Measurements from ENCODE around the gene DNM3. TPM values are rescaled to one million over a fixed set of nuclear protein-coding genes. Genes with fewer than 3 reads are reported as not detected.

The DNM3 gene
- total and polyA plus RNA-seq, 9 of the 15 experiments (the other 6 are each of a cell fraction or from before 2014, with no cell fraction given) = 0.08 to 0.36 (median 0.22) TPM; not detected in 1

DNA sequence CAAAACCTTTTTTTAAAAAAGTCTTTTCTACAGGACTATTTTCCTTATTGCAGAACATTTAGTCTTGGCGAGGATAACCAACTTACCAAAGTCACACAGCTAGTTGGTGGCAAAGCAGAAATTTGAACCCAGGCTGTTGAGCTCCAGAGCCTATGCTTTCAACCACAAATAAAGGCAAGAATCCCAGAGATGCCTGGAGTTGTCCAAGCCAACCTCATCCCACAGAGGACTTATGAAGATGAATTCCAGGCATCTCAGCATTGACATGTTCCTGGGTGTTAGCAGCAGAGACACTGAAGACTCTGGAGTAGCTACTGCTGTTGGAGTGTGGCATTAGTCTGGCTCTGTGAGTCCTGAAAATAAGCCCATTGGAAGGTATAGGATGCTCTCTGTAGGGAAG is 291.5 kb downstream of the DNM3 start (continued):
- TF ChIP-seq CTCF (IDR thresholded peaks at IDR 0.05 in 2 of 3, conservative IDR thresholded peaks at IDR 0.05 in 1 of 3; ENCODE audit: insufficient read depth in 2 of 3, low read depth in 1 of 3, low read length in 3 of 3) (no peak), FIP1L1 (IDR thresholded peaks at IDR 0.05; ENCODE audit: low read depth, low read length, poor library complexity, severe bottlenecking) (no peak), GABPA (tag; conservative IDR thresholded peaks at IDR 0.05; ENCODE audit: low read depth) (no peak)

DNA sequence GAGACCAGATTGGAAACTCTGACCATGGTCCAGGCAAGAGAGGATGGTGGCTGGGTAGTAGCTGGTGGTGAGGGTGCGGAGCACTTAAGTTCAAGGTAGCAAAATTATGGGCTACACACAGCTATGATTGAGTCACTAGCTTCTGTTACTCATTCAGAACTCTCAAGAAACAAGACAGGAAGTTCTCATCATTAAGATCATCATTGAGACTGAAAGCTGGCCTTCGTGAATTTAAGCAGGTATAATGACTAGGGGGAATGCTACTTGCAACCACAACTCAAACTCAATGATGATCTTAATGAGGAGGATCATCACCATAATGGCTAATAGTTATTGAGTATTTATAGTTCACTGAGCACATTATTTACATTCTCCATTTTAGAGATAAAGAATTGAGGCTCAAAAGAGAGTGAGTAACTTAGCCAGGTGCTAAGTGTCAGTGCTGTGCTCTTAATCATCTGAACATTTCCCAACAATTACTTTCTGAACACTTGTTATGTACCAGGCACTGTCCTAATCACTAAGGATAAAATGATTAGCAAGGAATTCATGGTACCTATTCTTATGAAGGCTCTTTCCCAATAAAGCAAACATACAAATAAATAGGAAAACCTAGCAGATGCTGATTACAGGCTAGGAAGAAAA is 292.9 kb downstream of the DNM3 start:
- in situ Hi-C loops (cut with MboI) (no loop called here), intact Hi-C loops (cut with micrococcal nuclease) (no loop called here)
- ATAC-seq (no peak), DNase-seq (ENCODE audit: extremely low read depth in 1 of 4, low spot score in 3 of 4) (no peak), FAIRE-seq (no peak)
- H3K9ac ChIP-seq (ENCODE audit: insufficient read depth in 1 of 2, low read depth in 2 of 2, low read length in 2 of 2) = no peak overlapping the region
- no peaks in the 10 kb centered on the region for H3K36me3 ChIP-seq (ENCODE audit: control insufficient read depth, insufficient read depth, low read length)
- H3K9me3 ChIP-seq (replicated peaks; ENCODE audit: control insufficient read depth, insufficient read depth, low read depth, low read length) = no peaks in the 10 kb centered on the region
- no peak overlapping the region for H3K27ac ChIP-seq (ENCODE audit: extremely low read depth, low read depth, low read length)
- H3K79me2 ChIP-seq (ENCODE audit: control insufficient read depth, insufficient read depth, low read length) = no peaks in the 10 kb centered on the region
- no peak overlapping the region for H3K4me3 ChIP-seq
- BruUV-seq (replicated peaks) = no TSS peak
- ChIA-PET POLR2A (no interaction called here), CTCF (ENCODE audit: low intra/inter-chr PET ratio) (no interaction called here)
- H3K27me3 ChIP-seq (ENCODE audit: control insufficient read depth in 2 of 2, insufficient read depth in 2 of 2, low read length in 2 of 2) = no peaks in the 10 kb centered on the region
- H3K9me1 ChIP-seq (ENCODE audit: control insufficient read depth, insufficient read depth, low read length) = no peaks in the 10 kb centered on the region
- no peaks in the 10 kb centered on the region for H4K20me1 ChIP-seq (replicated peaks; ENCODE audit: control insufficient read depth, insufficient read depth, low read length)
- H3K4me2 ChIP-seq (ENCODE audit: insufficient read depth, low read length) = no peak overlapping the region
- H2AFZ ChIP-seq (ENCODE audit: low read depth, low read length) = no peak overlapping the region
- WGBS (ENCODE audit: insufficient coverage, low coverage, missing lambda C conversion rate) = 0% methylated on average over 2 of the region's 2 CpGs
- no peaks in the 10 kb centered on the region for H3K4me1 ChIP-seq (replicated peaks in 1 of 2; ENCODE audit: control insufficient read depth in 2 of 2, insufficient read depth in 2 of 2, low read length in 2 of 2)
- TF ChIP-seq CEBPG (CRISPR knock-in tag; IDR thresholded peaks at IDR 0.05) (no peak), CEBPG (tag; conservative IDR thresholded peaks at IDR 0.05 in 1 of 2, IDR thresholded peaks at IDR 0.05 in 1 of 2) (no peak), IRF9 (tag; IDR thresholded peaks at IDR 0.05) (no peak), ZNF133 (CRISPR knock-in tag; IDR thresholded peaks at IDR 0.05) (no peak)
